Activated naive CD8-positive, alpha-beta T cell treated with anti-CD3 and anti-CD28 coated beads, Interleukin-2, amount 10 ng/mL, durations not matched to agents 7 days and 5 days (primary cell): Measurements from ENCODE around the gene SERPINH1. TPM values are rescaled to one million over a fixed set of nuclear protein-coding genes. Genes with fewer than 3 reads are reported as not detected.

Experiments used
- ATAC-seq: fragments of 150-1000 bp; cut with Tn5 transposase; one replicate; pipeline ENCODE4 v1.10.0; 2021; ENCODE audit warnings: low read depth, moderate library complexity
- POLR2A ChIA-PET: fragments of 350-600 bp; sonication (Branson Sonifier 250); formaldehyde crosslinking; loops from one replicate; lab custom pipeline; 2021; ENCODE audit warnings: antibody characterized with exemption; lab: Charles Lee
- DNase-seq: peaks from one replicate; pipeline ENCODE4 v3.0.0; 2021
- H3K27ac Mint-ChIP-seq: one replicate; pipeline ENCODE4 v1.8.0; 2022; ENCODE audit warnings: mild to moderate bottlenecking, mixed read lengths
- H3K27me3 Mint-ChIP-seq: one replicate; pipeline ENCODE4 v1.8.0; 2022; ENCODE audit warnings: mild to moderate bottlenecking, moderate library complexity, mixed read lengths
- H3K36me3 Mint-ChIP-seq: one replicate; pipeline ENCODE4 v1.8.0; 2021; ENCODE audit warnings: mild to moderate bottlenecking, mixed read lengths
- H3K4me1 Mint-ChIP-seq: one replicate; pipeline ENCODE4 v1.8.0; 2021; ENCODE audit warnings: mixed read lengths
- H3K4me3 Mint-ChIP-seq: one replicate; pipeline ENCODE4 v1.8.0; 2022; ENCODE audit warnings: mild to moderate bottlenecking, moderate library complexity, mixed read lengths
- H3K9me3 Mint-ChIP-seq: one replicate; pipeline ENCODE4 v1.8.0; 2021; ENCODE audit warnings: mixed read lengths
- total RNA-seq, 2 experiments: library from RNA; stranded (reverse); gene quantifications; one replicate each; pipeline ENCODE4 v1.2.3, GENCODE V29; 2021

SERPINH1 gene
- total RNA-seq, 2 experiments from 2014 or later: 15.7 to 17.8 TPM

- H3K27ac Mint-ChIP-seq: peak overlapping the region; percentile 24
- no peak overlapping the region for H3K4me3 Mint-ChIP-seq
These were observed 25.0 kb upstream of the SERPINH1 start for GRCh38 chr11:75536786-75537641.

GRCh38 chr11:75537740-75538139 is 24.3 kb upstream of the SERPINH1 start:
- peaks cover 31% of the 10 kb centered on the region for H3K4me1 Mint-ChIP-seq
- no peak overlapping the region for H3K4me3 Mint-ChIP-seq
- ATAC-seq (no peak), DNase-seq (no peak)
- no peaks in the 10 kb centered on the region for H3K36me3 Mint-ChIP-seq
- POLR2A ChIA-PET: no interaction called here
- H3K27me3 Mint-ChIP-seq: peaks cover 3% of the 10 kb centered on the region
- no peaks in the 10 kb centered on the region for H3K9me3 Mint-ChIP-seq
- H3K27ac Mint-ChIP-seq: no peak overlapping the region

More at GRCh38 chr11:75536786-75537641, 25.0 kb upstream of the SERPINH1 start:
- Mint-ChIP-seq H3K36me3 (no peaks in the 10 kb centered on the region), H3K4me1 (peaks cover 35% of the 10 kb centered on the region), H3K9me3 (no peaks in the 10 kb centered on the region), H3K27me3 (peaks cover 3% of the 10 kb centered on the region)
- no peak for DNase-seq
- POLR2A ChIA-PET: interaction anchor here (0.8 kb wide), 1 partner anchor 137 kb away, joined by 4 read pairs; no protein-coding TSS in a partner anchor
- ATAC-seq: peak; percentile 57

GRCh38 chr11:75538150-75538942 is 23.7 kb upstream of the SERPINH1 start:
- Mint-ChIP-seq H3K27me3 (peaks cover 3% of the 10 kb centered on the region), H3K36me3 (no peaks in the 10 kb centered on the region), H3K9me3 (no peaks in the 10 kb centered on the region), H3K4me1 (peaks cover 31% of the 10 kb centered on the region), H3K4me3 (no peak overlapping the region), H3K27ac (no peak overlapping the region)
- DNase-seq (no peak), ATAC-seq (no peak)
- POLR2A ChIA-PET: no interaction called here

GRCh38 chr11:75539459-75540334 is 22.4 kb upstream of the SERPINH1 start:
- H3K36me3 Mint-ChIP-seq: no peaks in the 10 kb centered on the region
- POLR2A ChIA-PET: no interaction called here
- H3K4me3 Mint-ChIP-seq: no peak overlapping the region
- H3K27ac Mint-ChIP-seq: no peak overlapping the region
- H3K27me3 Mint-ChIP-seq: peaks cover 3% of the 10 kb centered on the region
- peaks cover 29% of the 10 kb centered on the region for H3K4me1 Mint-ChIP-seq
- DNase-seq: no peak
- ATAC-seq: no peak
- no peaks in the 10 kb centered on the region for H3K9me3 Mint-ChIP-seq

- no peaks in the 10 kb centered on the region for H3K36me3 Mint-ChIP-seq
- ATAC-seq (no peak), DNase-seq (no peak)
- peaks cover 17% of the 10 kb centered on the region for H3K4me1 Mint-ChIP-seq
- H3K4me3 Mint-ChIP-seq: no peak overlapping the region
- no peaks in the 10 kb centered on the region for H3K9me3 Mint-ChIP-seq
- POLR2A ChIA-PET: no interaction called here
- H3K27ac Mint-ChIP-seq: no peak overlapping the region
- peaks cover 18% of the 10 kb centered on the region for H3K27me3 Mint-ChIP-seq
These were observed 20.6 kb upstream of the SERPINH1 start for GRCh38 chr11:75541193-75542087.

- Mint-ChIP-seq H3K27me3 (peaks cover 21% of the 10 kb centered on the region), H3K9me3 (no peaks in the 10 kb centered on the region), H3K27ac (no peak overlapping the region), H3K4me3 (no peak overlapping the region), H3K36me3 (no peaks in the 10 kb centered on the region), H3K4me1 (peaks cover 12% of the 10 kb centered on the region)
- DNase-seq (no peak), ATAC-seq (no peak)
- POLR2A ChIA-PET: no interaction called here
These were observed 20.0 kb upstream of the SERPINH1 start for GRCh38 chr11:75542088-75542438.

GRCh38 chr11:75543806-75544205 is 18.2 kb upstream of the SERPINH1 start:
- DNase-seq: no peak
- ATAC-seq: no peak
- Mint-ChIP-seq H3K27me3 (peaks cover 20% of the 10 kb centered on the region), H3K4me1 (peaks cover 2% of the 10 kb centered on the region), H3K27ac (no peak overlapping the region), H3K4me3 (no peak overlapping the region), H3K9me3 (no peaks in the 10 kb centered on the region), H3K36me3 (no peaks in the 10 kb centered on the region)
- POLR2A ChIA-PET: interaction anchor here (2.5 kb wide), 1 partner anchor 18 kb away, joined by 6 read pairs; the partner anchor contains the start of gene SERPINH1

GRCh38 chr11:75547177-75547576 is 14.9 kb upstream of the SERPINH1 start:
- no peak overlapping the region for H3K27ac Mint-ChIP-seq
- POLR2A ChIA-PET: no interaction called here
- H3K4me3 Mint-ChIP-seq: no peak overlapping the region
- peaks cover 6% of the 10 kb centered on the region for H3K4me1 Mint-ChIP-seq
- H3K9me3 Mint-ChIP-seq: no peaks in the 10 kb centered on the region
- H3K36me3 Mint-ChIP-seq: no peaks in the 10 kb centered on the region
- peaks cover 20% of the 10 kb centered on the region for H3K27me3 Mint-ChIP-seq
- DNase-seq (no peak), ATAC-seq (no peak)

GRCh38 chr11:75547617-75548058 is 14.4 kb upstream of the SERPINH1 start:
- POLR2A ChIA-PET: no interaction called here
- ATAC-seq: peak; percentile 70

GRCh38 chr11:75548595-75549272 is 13.3 kb upstream of the SERPINH1 start:
- Mint-ChIP-seq H3K9me3 (no peaks in the 10 kb centered on the region), H3K4me1 (peaks cover 6% of the 10 kb centered on the region), H3K27ac (no peak overlapping the region), H3K27me3 (peaks cover 20% of the 10 kb centered on the region), H3K4me3 (no peak overlapping the region), H3K36me3 (no peaks in the 10 kb centered on the region)
- POLR2A ChIA-PET: interaction anchor here (1.4 kb wide), 1 partner anchor 17 kb away, joined by 3 read pairs; no protein-coding TSS in a partner anchor
- DNase-seq: no peak
- no peak for ATAC-seq

More at GRCh38 chr11:75547617-75548058, 14.4 kb upstream of the SERPINH1 start:
- H3K9me3 Mint-ChIP-seq: no peaks in the 10 kb centered on the region
- H3K4me1 Mint-ChIP-seq: peaks cover 6% of the 10 kb centered on the region
- peak; percentile 56 for DNase-seq
- H3K27ac Mint-ChIP-seq: peak overlapping the region; percentile 48
- H3K36me3 Mint-ChIP-seq: no peaks in the 10 kb centered on the region
- H3K27me3 Mint-ChIP-seq: peaks cover 20% of the 10 kb centered on the region
- no peak overlapping the region for H3K4me3 Mint-ChIP-seq

- Mint-ChIP-seq H3K27ac (peak overlapping the region; percentile 61), H3K36me3 (no peaks in the 10 kb centered on the region), H3K9me3 (no peaks in the 10 kb centered on the region), H3K4me1 (peaks cover 6% of the 10 kb centered on the region), H3K4me3 (no peak overlapping the region), H3K27me3 (peaks cover 20% of the 10 kb centered on the region)
- DNase-seq: no peak
- POLR2A ChIA-PET: interaction anchor here (1.4 kb wide), 1 partner anchor 16 kb away, joined by 3 read pairs; no protein-coding TSS in a partner anchor
- no peak for ATAC-seq
These were observed 12.6 kb upstream of the SERPINH1 start for GRCh38 chr11:75549370-75549958.
